NB4 (cell line): ENCODE results near the gene EAF2.

Source experiments
- CTCF ChIP-seq: IDR thresholded peaks from one replicate; pipeline ENCODE4 v1.5.1; 2012; ENCODE audit warnings: low read depth, low read length
- MAX ChIP-seq: IDR thresholded peaks from 2 replicates; pipeline ENCODE4 v1.6.1; 2011; ENCODE audit warnings: low read depth, low read length
- POLR2A ChIP-seq: IDR thresholded peaks from 2 replicates; pipeline ENCODE4 v1.6.1; 2011; ENCODE audit warnings: mild to moderate bottlenecking; ENCODE audit not compliant: insufficient read length; ENCODE audit errors: extremely low read depth

- TF ChIP-seq CTCF (no peak), POLR2A (no peak), MAX (no peak)
These were observed 1.5 kb downstream of the EAF2 start for GRCh38 chr3:121836481-121836880.
